ENCODE results near the gene CBR3. TPM values are rescaled to one million over a fixed set of nuclear protein-coding genes. Genes with fewer than 3 reads are reported as not detected.

The CBR3 gene
- total RNA-seq, 4 donors from 2014 or later: 2.7 to 5.1 (median 3.2) TPM; not detected in 1

DNA sequence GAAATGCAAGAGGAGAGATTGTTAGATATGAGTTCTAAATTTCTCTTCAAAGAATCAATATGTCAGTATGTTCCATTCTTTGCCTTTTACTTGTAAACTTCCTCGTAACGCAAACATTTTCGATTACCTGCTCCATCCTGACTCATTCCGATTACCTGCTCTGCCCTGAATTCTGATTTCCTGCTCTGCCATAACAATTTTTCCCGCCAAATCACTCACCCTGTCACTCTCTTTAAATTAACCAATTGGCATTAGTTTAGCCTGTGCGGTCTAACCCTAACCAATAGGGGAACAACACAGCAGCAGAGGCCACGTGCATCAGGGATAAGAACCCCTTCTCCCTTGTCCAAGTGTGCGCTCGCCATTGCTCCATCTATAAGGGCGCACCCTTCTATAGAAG is 25.0 kb upstream of the CBR3 start:
- TF ChIP-seq, protein P1, sequence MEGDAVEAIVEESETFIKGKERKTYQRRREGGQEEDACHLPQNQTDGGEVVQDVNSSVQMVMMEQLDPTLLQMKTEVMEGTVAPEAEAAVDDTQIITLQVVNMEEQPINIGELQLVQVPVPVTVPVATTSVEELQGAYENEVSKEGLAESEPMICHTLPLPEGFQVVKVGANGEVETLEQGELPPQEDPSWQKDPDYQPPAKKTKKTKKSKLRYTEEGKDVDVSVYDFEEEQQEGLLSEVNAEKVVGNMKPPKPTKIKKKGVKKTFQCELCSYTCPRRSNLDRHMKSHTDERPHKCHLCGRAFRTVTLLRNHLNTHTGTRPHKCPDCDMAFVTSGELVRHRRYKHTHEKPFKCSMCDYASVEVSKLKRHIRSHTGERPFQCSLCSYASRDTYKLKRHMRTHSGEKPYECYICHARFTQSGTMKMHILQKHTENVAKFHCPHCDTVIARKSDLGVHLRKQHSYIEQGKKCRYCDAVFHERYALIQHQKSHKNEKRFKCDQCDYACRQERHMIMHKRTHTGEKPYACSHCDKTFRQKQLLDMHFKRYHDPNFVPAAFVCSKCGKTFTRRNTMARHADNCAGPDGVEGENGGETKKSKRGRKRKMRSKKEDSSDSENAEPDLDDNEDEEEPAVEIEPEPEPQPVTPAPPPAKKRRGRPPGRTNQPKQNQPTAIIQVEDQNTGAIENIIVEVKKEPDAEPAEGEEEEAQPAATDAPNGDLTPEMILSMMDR (IDR thresholded peaks at IDR 0.05): no peak
- TF ChIP-seq POLR2A (IDR thresholded peaks at IDR 0.05): no peak
- H3K27ac ChIP-seq: no peak overlapping the region
- no peak for DNase-seq
- no peak overlapping the region for H3K4me3 ChIP-seq
- peaks cover 0 to 8% (median 2%) of the 10 kb centered on the region in 4 donors for H3K4me1 ChIP-seq
- no peaks in the 10 kb centered on the region for H3K27me3 ChIP-seq
- H3K9me3 ChIP-seq: no peaks in the 10 kb centered on the region
- no peaks in the 10 kb centered on the region for H3K36me3 ChIP-seq

DNA sequence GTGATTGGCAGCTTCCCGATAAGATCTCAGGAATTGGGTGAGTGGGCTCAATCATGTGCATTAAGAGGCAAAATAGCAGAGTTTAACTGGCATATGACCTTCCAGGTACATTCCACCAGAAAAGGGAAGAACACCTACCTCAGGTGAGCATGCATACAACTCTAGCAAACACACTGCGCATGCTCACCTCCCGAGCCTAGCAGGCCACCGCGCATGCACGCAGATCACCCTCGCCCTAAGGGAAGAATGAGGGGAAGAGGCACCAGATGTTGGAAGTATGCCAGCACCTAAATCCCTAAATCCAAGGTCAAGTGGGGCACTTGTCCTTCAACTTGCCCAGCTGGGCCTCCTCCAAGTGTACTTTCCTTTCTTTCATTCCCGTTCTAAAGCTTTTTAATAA is 23.6 kb upstream of the CBR3 start:
- Histone ChIP-seq H3K4me1 (peaks cover 0 to 8% (median 2%) of the 10 kb centered on the region in 4 donors), H3K36me3 (no peaks in the 10 kb centered on the region), H3K9me3 (no peaks in the 10 kb centered on the region), H3K27ac (no peak overlapping the region), H3K27me3 (no peaks in the 10 kb centered on the region), H3K4me3 (no peak overlapping the region)
- TF ChIP-seq, protein P1 (IDR thresholded peaks at IDR 0.05): no peak
- TF ChIP-seq POLR2A (IDR thresholded peaks at IDR 0.05): no peak
- no peak for DNase-seq

DNA sequence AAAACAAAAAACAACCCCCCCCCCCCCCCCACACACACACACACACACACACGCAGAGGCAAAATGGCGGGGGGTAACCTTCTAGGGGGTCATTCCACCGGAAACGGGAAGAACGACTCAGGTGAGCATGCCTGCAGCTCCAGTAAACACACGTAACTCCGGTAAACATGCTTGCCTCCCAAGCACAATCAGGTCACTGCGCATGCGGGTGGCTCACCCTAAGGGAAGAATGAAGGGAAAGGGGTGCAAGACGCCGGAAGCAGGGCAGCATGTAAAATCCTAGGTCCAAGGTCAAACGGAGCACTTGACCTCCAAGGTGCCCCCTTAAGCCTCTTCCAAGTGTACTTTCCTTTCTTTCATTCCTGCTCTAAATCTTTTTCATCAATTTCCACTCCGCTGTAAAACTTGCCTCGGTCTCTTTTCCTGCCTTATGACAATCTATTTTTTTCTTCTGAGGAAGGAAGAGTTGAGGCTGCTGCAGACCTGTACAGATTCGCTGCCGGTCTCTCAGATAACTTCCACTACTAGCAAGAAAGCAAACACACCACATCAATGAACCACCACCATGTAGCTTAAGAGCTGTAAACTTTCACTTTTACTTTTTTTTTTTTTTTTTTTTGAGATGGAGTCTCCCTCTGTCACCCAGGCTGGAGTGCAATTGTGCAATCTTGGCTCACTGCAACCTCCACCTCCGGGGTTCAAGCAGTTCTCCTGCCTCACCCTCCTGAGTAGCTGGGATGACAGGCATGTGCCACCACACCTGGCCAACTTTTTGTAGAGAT is 21.0 kb upstream of the CBR3 start:
- Histone ChIP-seq H3K9me3 (no peaks in the 10 kb centered on the region), H3K4me1 (peaks cover 0 to 8% (median 2%) of the 10 kb centered on the region in 4 donors), H3K36me3 (no peaks in the 10 kb centered on the region), H3K27me3 (no peaks in the 10 kb centered on the region), H3K27ac (peak overlapping the region; percentile 66 to 91 (median 80)), H3K4me3 (peak overlapping the region; percentile 32 to 60 (median 48))
- DNase-seq: peak; percentile 60 to 90 (median 87)
- TF ChIP-seq POLR2A (IDR thresholded peaks at IDR 0.05): peak; percentile 14 to 21
- TF ChIP-seq, protein P1 (IDR thresholded peaks at IDR 0.05): no peak

DNA sequence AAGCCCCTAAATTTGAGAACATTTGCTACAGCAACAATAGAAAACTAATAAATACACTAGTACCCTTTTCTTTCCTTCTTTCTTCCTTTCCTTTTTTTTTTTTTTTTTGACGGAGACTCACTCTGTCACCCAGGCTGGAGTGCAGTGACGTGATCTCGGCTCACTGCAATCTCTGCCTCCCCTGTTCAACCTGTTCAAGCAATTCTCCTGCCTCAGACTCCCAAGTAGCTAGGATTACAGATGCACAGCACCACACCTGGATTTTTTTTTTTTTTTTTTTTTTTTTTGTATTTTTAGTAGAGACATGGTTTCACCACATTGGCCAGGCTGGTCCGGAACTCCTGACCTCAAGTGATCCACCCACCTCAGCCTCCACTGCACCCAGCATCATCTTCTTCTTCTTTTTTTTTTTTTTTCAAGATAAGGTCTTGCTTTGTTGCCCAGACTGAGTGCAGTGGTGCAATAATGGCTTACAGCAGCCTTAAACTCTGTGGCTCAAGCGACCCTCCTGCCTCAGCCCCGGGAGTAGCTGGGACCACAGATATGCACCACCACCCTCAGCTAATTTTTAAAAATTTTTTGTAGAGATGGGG is 19.6 kb upstream of the CBR3 start:
- Histone ChIP-seq H3K4me3 (no peak overlapping the region), H3K27me3 (no peaks in the 10 kb centered on the region), H3K9me3 (no peaks in the 10 kb centered on the region), H3K36me3 (no peaks in the 10 kb centered on the region), H3K4me1 (peaks cover 0 to 8% (median 2%) of the 10 kb centered on the region in 4 donors), H3K27ac (peak overlapping the region in 1 of 4 donors; percentile 33)
- TF ChIP-seq POLR2A (IDR thresholded peaks at IDR 0.05): no peak
- TF ChIP-seq, protein P1 (IDR thresholded peaks at IDR 0.05): no peak
- peak in 1 of 3 donors; percentile 37 for DNase-seq

DNA sequence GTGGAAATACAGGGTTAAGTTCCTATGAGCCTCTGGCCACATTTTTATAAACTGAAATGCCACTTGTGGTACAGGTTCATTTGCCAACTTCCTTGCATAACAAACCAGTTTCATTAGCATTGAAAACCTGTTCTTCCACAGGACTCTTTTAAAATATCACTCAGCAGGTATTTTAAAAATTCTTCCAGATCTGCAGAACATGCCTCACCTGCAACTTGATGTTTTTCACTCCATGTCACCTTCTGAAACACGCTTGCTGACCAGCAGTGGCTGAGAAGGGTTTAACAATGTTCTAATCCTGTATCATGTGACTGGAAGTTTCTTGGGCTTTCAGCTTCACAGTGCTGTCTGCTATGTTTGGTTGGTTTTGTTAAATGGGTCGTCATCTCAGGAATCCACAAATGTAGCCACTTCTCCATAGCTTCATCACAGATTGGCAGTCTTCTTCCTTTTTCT is 17.6 kb upstream of the CBR3 start:
- Histone ChIP-seq H3K27me3 (no peaks in the 10 kb centered on the region), H3K9me3 (no peaks in the 10 kb centered on the region), H3K4me3 (no peak overlapping the region), H3K4me1 (peaks cover 0 to 8% (median 2%) of the 10 kb centered on the region in 4 donors), H3K36me3 (no peaks in the 10 kb centered on the region), H3K27ac (no peak overlapping the region)
- no peak for DNase-seq
- TF ChIP-seq, protein P1 (IDR thresholded peaks at IDR 0.05): no peak
- no peak for TF ChIP-seq POLR2A (IDR thresholded peaks at IDR 0.05)
